ENCODE measurements around the gene PDCD4.

The PDCD4 gene

GRCh38 chr10:110871298-110872084 lies at the start of gene PDCD4:
Gene PDCD4 (plus strand): TSS chr10:110871928. CDS start chr10:110876028, 4,100 bp downstream.
- Histone ChIP-seq H3K9me3 (ENCODE audit: control insufficient read depth, insufficient read depth, low read length) (no peaks in the 10 kb centered on the region), H3K36me3 (ENCODE audit: control insufficient read depth, insufficient read depth, low read length) (no peaks in the 10 kb centered on the region), H3K9ac (ENCODE audit: low read depth, low read length) (peak within 1 kb of the TSS; percentile 68), H3K27me3 (ENCODE audit: control insufficient read depth, insufficient read depth, low read length) (no peaks in the 10 kb centered on the region), H3K4me3 (ENCODE audit: low read depth, low read length) (peak within 1 kb of the TSS; percentile 73), H3K4me1 (ENCODE audit: control insufficient read depth, insufficient read depth, low read length) (peaks cover 10% of the 10 kb centered on the region)

DNA sequence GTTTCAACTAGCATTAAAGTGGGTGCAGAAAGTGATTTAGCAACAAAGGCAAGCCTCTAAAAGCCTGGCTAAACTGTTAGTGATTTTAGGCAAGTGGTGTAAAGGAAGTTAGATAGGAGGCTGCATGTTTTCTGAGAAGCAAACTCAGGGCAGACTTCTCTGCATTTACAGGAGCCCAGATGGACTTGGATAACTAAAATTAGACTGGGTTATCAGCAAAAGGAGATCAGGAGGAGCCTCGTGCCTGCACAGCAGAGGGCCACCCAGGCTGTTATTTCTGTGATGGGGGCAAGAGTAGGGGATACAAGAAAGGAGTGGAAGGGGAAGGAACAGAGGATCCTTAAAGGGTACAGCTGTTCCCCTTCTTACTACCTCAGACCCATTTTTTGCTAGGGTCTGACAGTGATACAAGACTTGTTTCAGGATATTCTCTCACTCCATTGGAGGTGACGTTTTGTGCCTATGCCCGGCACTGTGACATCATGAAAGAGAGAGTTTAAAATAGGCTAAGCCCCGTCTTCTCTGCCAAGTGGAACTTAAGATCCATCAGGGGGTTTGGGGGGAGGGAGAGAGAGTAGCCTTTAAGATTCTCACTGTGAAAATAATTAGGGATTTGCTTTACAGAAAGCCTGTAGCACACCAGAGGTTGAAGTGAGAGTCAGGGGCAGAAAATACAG lies 49.6 kb upstream of the PDCD4 start:
- Histone ChIP-seq H3K4me1 (ENCODE audit: control insufficient read depth, insufficient read depth, low read length) (peaks cover 8% of the 10 kb centered on the region), H3K36me3 (ENCODE audit: control insufficient read depth, insufficient read depth, low read length) (no peaks in the 10 kb centered on the region), H3K9me3 (ENCODE audit: control insufficient read depth, insufficient read depth, low read length) (no peaks in the 10 kb centered on the region), H3K9ac (ENCODE audit: low read depth, low read length) (no peak overlapping the region), H3K27me3 (ENCODE audit: control insufficient read depth, insufficient read depth, low read length) (no peaks in the 10 kb centered on the region), H3K4me3 (ENCODE audit: low read depth, low read length) (no peak overlapping the region)

DNA sequence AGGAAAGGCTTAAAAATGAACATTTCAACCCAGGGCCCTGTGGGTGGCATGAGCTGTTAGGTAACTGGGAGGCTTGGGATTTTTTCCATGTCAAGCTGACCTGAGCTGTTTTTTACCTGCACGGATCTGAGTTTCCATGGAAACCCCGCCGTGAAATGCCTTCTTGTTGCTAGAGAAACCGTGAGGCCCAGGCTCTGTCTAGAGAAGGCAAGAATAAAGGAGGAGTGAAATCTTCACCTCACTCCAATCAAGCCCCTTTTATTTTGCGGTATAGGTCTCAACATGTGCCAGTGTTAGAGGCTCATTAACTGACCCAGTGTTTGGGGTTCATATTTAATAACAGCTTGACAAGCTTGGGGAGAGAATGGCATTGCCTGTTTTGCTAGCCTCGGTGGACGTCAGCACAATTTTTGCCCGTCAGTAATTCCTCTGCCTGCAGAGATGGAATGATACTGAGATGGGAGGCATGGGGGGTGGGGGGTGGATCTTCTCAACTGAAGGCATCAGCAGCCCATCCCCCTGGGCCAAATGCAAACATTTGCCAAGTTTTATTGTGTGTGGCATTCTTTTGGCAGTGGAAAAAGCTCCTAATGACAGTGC lies 48.9 kb upstream of the PDCD4 start:
- H3K36me3 ChIP-seq (ENCODE audit: control insufficient read depth, insufficient read depth, low read length), result no peaks in the 10 kb centered on the region
- H3K27me3 ChIP-seq (ENCODE audit: control insufficient read depth, insufficient read depth, low read length), result no peaks in the 10 kb centered on the region
- peaks cover 8% of the 10 kb centered on the region for H3K4me1 ChIP-seq (ENCODE audit: control insufficient read depth, insufficient read depth, low read length)
- no peak overlapping the region for H3K4me3 ChIP-seq (ENCODE audit: low read depth, low read length)
- H3K9ac ChIP-seq (ENCODE audit: low read depth, low read length), result no peak overlapping the region
- H3K9me3 ChIP-seq (ENCODE audit: control insufficient read depth, insufficient read depth, low read length), result no peaks in the 10 kb centered on the region

- Histone ChIP-seq H3K4me1 (ENCODE audit: control insufficient read depth, insufficient read depth, low read length) (peaks cover 8% of the 10 kb centered on the region), H3K36me3 (ENCODE audit: control insufficient read depth, insufficient read depth, low read length) (no peaks in the 10 kb centered on the region), H3K9me3 (ENCODE audit: control insufficient read depth, insufficient read depth, low read length) (no peaks in the 10 kb centered on the region), H3K4me3 (ENCODE audit: low read depth, low read length) (no peak overlapping the region), H3K9ac (ENCODE audit: low read depth, low read length) (no peak overlapping the region), H3K27me3 (ENCODE audit: control insufficient read depth, insufficient read depth, low read length) (no peaks in the 10 kb centered on the region)
Observed at GRCh38 chr10:110824152-110824441, 47.6 kb upstream of the PDCD4 start.

GRCh38 chr10:110824660-110825059 lies 47.1 kb upstream of the PDCD4 start:
- Histone ChIP-seq H3K4me1 (ENCODE audit: control insufficient read depth, insufficient read depth, low read length) (peaks cover 8% of the 10 kb centered on the region), H3K36me3 (ENCODE audit: control insufficient read depth, insufficient read depth, low read length) (no peaks in the 10 kb centered on the region)

GRCh38 chr10:110825508-110825907 lies 46.2 kb upstream of the PDCD4 start:
- H3K4me3 ChIP-seq (ENCODE audit: low read depth, low read length), result no peak overlapping the region
- H3K4me1 ChIP-seq (ENCODE audit: control insufficient read depth, insufficient read depth, low read length), result peaks cover 8% of the 10 kb centered on the region
- no peaks in the 10 kb centered on the region for H3K27me3 ChIP-seq (ENCODE audit: control insufficient read depth, insufficient read depth, low read length)
- no peaks in the 10 kb centered on the region for H3K36me3 ChIP-seq (ENCODE audit: control insufficient read depth, insufficient read depth, low read length)
- H3K9me3 ChIP-seq (ENCODE audit: control insufficient read depth, insufficient read depth, low read length), result no peaks in the 10 kb centered on the region
- no peak overlapping the region for H3K9ac ChIP-seq (ENCODE audit: low read depth, low read length)

More at GRCh38 chr10:110824660-110825059, 47.1 kb upstream of the PDCD4 start:
- no peak overlapping the region for H3K4me3 ChIP-seq (ENCODE audit: low read depth, low read length)
- no peak overlapping the region for H3K9ac ChIP-seq (ENCODE audit: low read depth, low read length)
- no peaks in the 10 kb centered on the region for H3K9me3 ChIP-seq (ENCODE audit: control insufficient read depth, insufficient read depth, low read length)
- H3K27me3 ChIP-seq (ENCODE audit: control insufficient read depth, insufficient read depth, low read length), result no peaks in the 10 kb centered on the region

DNA sequence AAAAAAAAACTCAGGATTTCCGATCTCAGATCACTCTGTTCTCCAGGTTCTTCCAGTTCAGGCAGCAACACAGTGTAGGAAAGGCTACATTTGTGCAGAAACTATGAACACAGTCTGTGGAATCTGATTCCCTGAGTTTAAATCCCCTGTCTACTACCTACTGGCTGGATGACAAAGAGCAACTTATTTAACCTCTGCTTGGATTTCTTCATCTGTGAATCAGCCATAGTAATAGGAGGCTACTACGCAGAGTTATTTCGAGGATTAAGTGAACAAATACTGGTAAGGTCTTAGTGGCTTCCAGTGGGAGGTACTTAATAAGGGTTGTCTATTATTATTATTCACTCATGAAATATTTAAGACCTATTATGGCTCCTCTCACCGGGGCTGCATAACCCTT lies 44.3 kb upstream of the PDCD4 start:
- H3K4me1 ChIP-seq (ENCODE audit: control insufficient read depth, insufficient read depth, low read length), result peaks cover 6% of the 10 kb centered on the region
- no peaks in the 10 kb centered on the region for H3K36me3 ChIP-seq (ENCODE audit: control insufficient read depth, insufficient read depth, low read length)
- no peak overlapping the region for H3K9ac ChIP-seq (ENCODE audit: low read depth, low read length)
- H3K9me3 ChIP-seq (ENCODE audit: control insufficient read depth, insufficient read depth, low read length), result no peaks in the 10 kb centered on the region
- H3K4me3 ChIP-seq (ENCODE audit: low read depth, low read length), result no peak overlapping the region
- no peaks in the 10 kb centered on the region for H3K27me3 ChIP-seq (ENCODE audit: control insufficient read depth, insufficient read depth, low read length)

- Histone ChIP-seq H3K36me3 (ENCODE audit: control insufficient read depth, insufficient read depth, low read length) (no peaks in the 10 kb centered on the region), H3K4me1 (ENCODE audit: control insufficient read depth, insufficient read depth, low read length) (peaks cover 2% of the 10 kb centered on the region), H3K9me3 (ENCODE audit: control insufficient read depth, insufficient read depth, low read length) (no peaks in the 10 kb centered on the region), H3K27me3 (ENCODE audit: control insufficient read depth, insufficient read depth, low read length) (no peaks in the 10 kb centered on the region), H3K4me3 (ENCODE audit: low read depth, low read length) (no peak overlapping the region), H3K9ac (ENCODE audit: low read depth, low read length) (no peak overlapping the region)
Observed at GRCh38 chr10:110827875-110828274, 43.9 kb upstream of the PDCD4 start.

GRCh38 chr10:110828525-110828924 lies 43.2 kb upstream of the PDCD4 start:
- Histone ChIP-seq H3K36me3 (ENCODE audit: control insufficient read depth, insufficient read depth, low read length) (no peaks in the 10 kb centered on the region), H3K4me3 (ENCODE audit: low read depth, low read length) (no peak overlapping the region), H3K9me3 (ENCODE audit: control insufficient read depth, insufficient read depth, low read length) (no peaks in the 10 kb centered on the region), H3K27me3 (ENCODE audit: control insufficient read depth, insufficient read depth, low read length) (no peaks in the 10 kb centered on the region), H3K9ac (ENCODE audit: low read depth, low read length) (no peak overlapping the region), H3K4me1 (ENCODE audit: control insufficient read depth, insufficient read depth, low read length) (no peaks in the 10 kb centered on the region)

GRCh38 chr10:110829721-110830410 lies 41.9 kb upstream of the PDCD4 start:
- no peaks in the 10 kb centered on the region for H3K9me3 ChIP-seq (ENCODE audit: control insufficient read depth, insufficient read depth, low read length)

GRCh38 chr10:110833234-110833940 lies 38.3 kb upstream of the PDCD4 start:
- H3K27me3 ChIP-seq (ENCODE audit: control insufficient read depth, insufficient read depth, low read length), result no peaks in the 10 kb centered on the region
- no peak overlapping the region for H3K9ac ChIP-seq (ENCODE audit: low read depth, low read length)
- H3K4me1 ChIP-seq (ENCODE audit: control insufficient read depth, insufficient read depth, low read length), result peaks cover 4% of the 10 kb centered on the region
- peaks cover 2% of the 10 kb centered on the region for H3K36me3 ChIP-seq (ENCODE audit: control insufficient read depth, insufficient read depth, low read length)
- H3K9me3 ChIP-seq (ENCODE audit: control insufficient read depth, insufficient read depth, low read length), result no peaks in the 10 kb centered on the region
- no peak overlapping the region for H3K4me3 ChIP-seq (ENCODE audit: low read depth, low read length)

More at GRCh38 chr10:110829721-110830410, 41.9 kb upstream of the PDCD4 start:
- H3K4me1 ChIP-seq (ENCODE audit: control insufficient read depth, insufficient read depth, low read length), result peaks cover 2% of the 10 kb centered on the region
- no peaks in the 10 kb centered on the region for H3K36me3 ChIP-seq (ENCODE audit: control insufficient read depth, insufficient read depth, low read length)
- H3K4me3 ChIP-seq (ENCODE audit: low read depth, low read length), result no peak overlapping the region
- no peak overlapping the region for H3K9ac ChIP-seq (ENCODE audit: low read depth, low read length)
- H3K27me3 ChIP-seq (ENCODE audit: control insufficient read depth, insufficient read depth, low read length), result no peaks in the 10 kb centered on the region

Data from iPS-15b (cell line).